ENCODE results near the gene LRMDA. TPM values are rescaled to one million over a fixed set of nuclear protein-coding genes. Genes with fewer than 3 reads are reported as not detected.

LRMDA gene
- total and polyA plus RNA-seq, 2 donors from 2014 or later = 23.2 to 48.6 TPM

GRCh38 chr10:76463111-76463510, 1031.7 kb downstream of the LRMDA start:
- no peak overlapping the region for H3K4me3 ChIP-seq (ENCODE audit: low read length in 3 of 3)
- H3K27me3 ChIP-seq (ENCODE audit: control insufficient read depth, insufficient read depth, low read length) = no peaks in the 10 kb centered on the region
- TF ChIP-seq CTCF (IDR thresholded peaks at IDR 0.05; ENCODE audit: borderline replicate concordance, extremely low read depth, insufficient read depth) = no peak
- H3K9me3 ChIP-seq (ENCODE audit: control insufficient read depth in 2 of 3, insufficient read depth in 1 of 3, low read length in 3 of 3) = no peaks in the 10 kb centered on the region
- H3K9ac ChIP-seq (ENCODE audit: low read length in 3 of 3) = no peak overlapping the region
- DNase-seq (no peak), FAIRE-seq (no peak)
- H3K36me3 ChIP-seq (ENCODE audit: control insufficient read depth in 2 of 3, insufficient read depth in 3 of 3, low read length in 3 of 3) = no peaks in the 10 kb centered on the region
- no peak overlapping the region for H3K27ac ChIP-seq (ENCODE audit: low read depth in 2 of 2, low read length in 2 of 2)
- intact Hi-C loops (cut with DNase I) = no loop called here
- H3K4me1 ChIP-seq (ENCODE audit: control insufficient read depth in 2 of 3, insufficient read depth in 2 of 3, low read depth in 1 of 3, low read length in 3 of 3) = no peaks in the 10 kb centered on the region

GRCh38 chr10:76466836-76467503, 1035.5 kb downstream of the LRMDA start:
- no peak for TF ChIP-seq CTCF (IDR thresholded peaks at IDR 0.05; ENCODE audit: borderline replicate concordance, extremely low read depth, insufficient read depth)

GRCh38 chr10:76469675-76470074, 1038.3 kb downstream of the LRMDA start:
- no peaks in the 10 kb centered on the region for H3K36me3 ChIP-seq (ENCODE audit: control insufficient read depth in 2 of 3, insufficient read depth in 3 of 3, low read length in 3 of 3)
- DNase-seq (no peak), FAIRE-seq (no peak)
- intact Hi-C loops (cut with DNase I) = no loop called here
- no peak overlapping the region for H3K4me3 ChIP-seq (ENCODE audit: low read length in 3 of 3)
- H3K27ac ChIP-seq (ENCODE audit: low read depth in 2 of 2, low read length in 2 of 2) = no peak overlapping the region
- no peaks in the 10 kb centered on the region for H3K27me3 ChIP-seq (ENCODE audit: control insufficient read depth, insufficient read depth, low read length)
- no peak for TF ChIP-seq CTCF (IDR thresholded peaks at IDR 0.05; ENCODE audit: borderline replicate concordance, extremely low read depth, insufficient read depth)
- H3K9ac ChIP-seq (ENCODE audit: low read length in 3 of 3) = no peak overlapping the region
- H3K9me3 ChIP-seq (ENCODE audit: control insufficient read depth in 2 of 3, insufficient read depth in 1 of 3, low read length in 3 of 3) = no peaks in the 10 kb centered on the region
- H3K4me1 ChIP-seq (ENCODE audit: control insufficient read depth in 2 of 3, insufficient read depth in 2 of 3, low read depth in 1 of 3, low read length in 3 of 3) = no peaks in the 10 kb centered on the region

More at GRCh38 chr10:76466836-76467503, 1035.5 kb downstream of the LRMDA start:
- Histone ChIP-seq H3K4me3 (ENCODE audit: low read length in 3 of 3) (no peak overlapping the region), H3K27ac (ENCODE audit: low read depth in 2 of 2, low read length in 2 of 2) (no peak overlapping the region), H3K36me3 (ENCODE audit: control insufficient read depth in 2 of 3, insufficient read depth in 3 of 3, low read length in 3 of 3) (no peaks in the 10 kb centered on the region), H3K9ac (ENCODE audit: low read length in 3 of 3) (no peak overlapping the region), H3K4me1 (ENCODE audit: control insufficient read depth in 2 of 3, insufficient read depth in 2 of 3, low read depth in 1 of 3, low read length in 3 of 3) (no peaks in the 10 kb centered on the region), H3K9me3 (ENCODE audit: control insufficient read depth in 2 of 3, insufficient read depth in 1 of 3, low read length in 3 of 3) (no peaks in the 10 kb centered on the region), H3K27me3 (ENCODE audit: control insufficient read depth, insufficient read depth, low read length) (no peaks in the 10 kb centered on the region)
- FAIRE-seq = no peak
- intact Hi-C loops (cut with DNase I) = no loop called here
- no peak for DNase-seq
